Measurements from ENCODE around the gene MYO7B.

- TF ChIP-seq, protein P1, sequence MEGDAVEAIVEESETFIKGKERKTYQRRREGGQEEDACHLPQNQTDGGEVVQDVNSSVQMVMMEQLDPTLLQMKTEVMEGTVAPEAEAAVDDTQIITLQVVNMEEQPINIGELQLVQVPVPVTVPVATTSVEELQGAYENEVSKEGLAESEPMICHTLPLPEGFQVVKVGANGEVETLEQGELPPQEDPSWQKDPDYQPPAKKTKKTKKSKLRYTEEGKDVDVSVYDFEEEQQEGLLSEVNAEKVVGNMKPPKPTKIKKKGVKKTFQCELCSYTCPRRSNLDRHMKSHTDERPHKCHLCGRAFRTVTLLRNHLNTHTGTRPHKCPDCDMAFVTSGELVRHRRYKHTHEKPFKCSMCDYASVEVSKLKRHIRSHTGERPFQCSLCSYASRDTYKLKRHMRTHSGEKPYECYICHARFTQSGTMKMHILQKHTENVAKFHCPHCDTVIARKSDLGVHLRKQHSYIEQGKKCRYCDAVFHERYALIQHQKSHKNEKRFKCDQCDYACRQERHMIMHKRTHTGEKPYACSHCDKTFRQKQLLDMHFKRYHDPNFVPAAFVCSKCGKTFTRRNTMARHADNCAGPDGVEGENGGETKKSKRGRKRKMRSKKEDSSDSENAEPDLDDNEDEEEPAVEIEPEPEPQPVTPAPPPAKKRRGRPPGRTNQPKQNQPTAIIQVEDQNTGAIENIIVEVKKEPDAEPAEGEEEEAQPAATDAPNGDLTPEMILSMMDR (conservative IDR thresholded peaks at IDR 0.05; ENCODE audit: low read depth, low read length) = no peak
- TF ChIP-seq EZH2 (IDR thresholded peaks at IDR 0.05; ENCODE audit: low read length, unreplicated experiment) (no peak), EZH2phosphoT487 (IDR thresholded peaks at IDR 0.05; ENCODE audit: borderline replicate concordance, low read length) (no peak)
These were observed 2.2 kb downstream of the MYO7B start for GRCh38 chr2:127537644-127538043.
